Measurements from ENCODE around the gene PFKFB3. TPM values are rescaled to one million over a fixed set of nuclear protein-coding genes. Genes with fewer than 3 reads are reported as not detected.
"Not testable (repeated sequence)": the region's sequence is repeated elsewhere in the genome, so short reads cannot be mapped to it uniquely, and the experiment has no call there.

Gene PFKFB3
- total RNA-seq, 2 experiments from 2014 or later = 77.1 to 82.2 TPM

- no peak overlapping the region for H3K27ac Mint-ChIP-seq
- no peak overlapping the region for H3K4me3 Mint-ChIP-seq
- no peaks in the 10 kb centered on the region for H3K27me3 Mint-ChIP-seq
- POLR2A ChIA-PET = no interaction called here
- peaks cover 9% of the 10 kb centered on the region for H3K36me3 Mint-ChIP-seq (ENCODE audit: low read depth)
- peaks cover 43% of the 10 kb centered on the region for H3K4me1 Mint-ChIP-seq
- no peak for DNase-seq
- no peaks in the 10 kb centered on the region for H3K9me3 Mint-ChIP-seq
- CTCF ChIA-PET = interaction anchor here (4.3 kb wide), 1 partner anchor 9 kb away, joined by 17 read pairs; no protein-coding TSS in a partner anchor
Measured at GRCh38 chr10:6181249-6181648, 21.5 kb upstream of the PFKFB3 start.

- POLR2A ChIA-PET = no interaction called here
- CTCF ChIA-PET = interaction anchor here (0.6 to 4.3 kb wide), 6 partner anchors 10 to 96 kb away, joined by 3 to 17 read pairs (median 4); partner anchors contain the start of gene PFKFB3
- Mint-ChIP-seq H3K9me3 (no peaks in the 10 kb centered on the region), H3K36me3 (ENCODE audit: low read depth) (peaks cover 7% of the 10 kb centered on the region), H3K4me3 (no peak overlapping the region), H3K4me1 (peaks cover 44% of the 10 kb centered on the region), H3K27me3 (no peaks in the 10 kb centered on the region), H3K27ac (no peak overlapping the region)
- no peak for DNase-seq
Measured at GRCh38 chr10:6182454-6183098, 20.2 kb upstream of the PFKFB3 start.

- Mint-ChIP-seq H3K4me3 (no peak overlapping the region), H3K27ac (peak overlapping the region; percentile 73), H3K27me3 (no peaks in the 10 kb centered on the region), H3K4me1 (peaks cover 56% of the 10 kb centered on the region), H3K36me3 (ENCODE audit: low read depth) (peaks cover 6% of the 10 kb centered on the region), H3K9me3 (no peaks in the 10 kb centered on the region)
- POLR2A ChIA-PET = no interaction called here
- DNase-seq = no peak
- CTCF ChIA-PET = interaction anchor here (0.7 to 4.3 kb wide), 6 partner anchors 12 to 217 kb away, joined by 3 to 17 read pairs (median 4); partner anchors contain the start of gene PFKFB3
Measured at GRCh38 chr10:6185039-6185716, 17.6 kb upstream of the PFKFB3 start.

GRCh38 chr10:6186894-6187256 lies 15.9 kb upstream of the PFKFB3 start:
- H3K4me1 Mint-ChIP-seq = peaks cover 61% of the 10 kb centered on the region
- no peak overlapping the region for H3K4me3 Mint-ChIP-seq
- CTCF ChIA-PET = interaction anchor here (0.6 to 1.8 kb wide), 6 partner anchors 14 to 215 kb away, joined by 3 to 5 read pairs (median 4); partner anchors contain the start of gene PFKFB3
- H3K9me3 Mint-ChIP-seq = no peaks in the 10 kb centered on the region
- POLR2A ChIA-PET = no interaction called here
- no peak for DNase-seq
- no peak overlapping the region for H3K27ac Mint-ChIP-seq
- no peaks in the 10 kb centered on the region for H3K27me3 Mint-ChIP-seq
- H3K36me3 Mint-ChIP-seq (ENCODE audit: low read depth) = peaks cover 6% of the 10 kb centered on the region

- no peak overlapping the region for H3K27ac Mint-ChIP-seq
- no peaks in the 10 kb centered on the region for H3K9me3 Mint-ChIP-seq
- H3K4me3 Mint-ChIP-seq = no peak overlapping the region
- POLR2A ChIA-PET = no interaction called here
- H3K27me3 Mint-ChIP-seq = no peaks in the 10 kb centered on the region
- peaks cover 61% of the 10 kb centered on the region for H3K4me1 Mint-ChIP-seq
- no peak for DNase-seq
- CTCF ChIA-PET = interaction anchor here (0.6 to 1.4 kb wide), 5 partner anchors 14 to 215 kb away, joined by 3 to 5 read pairs (median 3); partner anchors contain the start of gene PFKFB3
- peaks cover 6% of the 10 kb centered on the region for H3K36me3 Mint-ChIP-seq (ENCODE audit: low read depth)
Measured at GRCh38 chr10:6187278-6187677, 15.5 kb upstream of the PFKFB3 start.

- H3K9me3 Mint-ChIP-seq; DNase-seq; H3K27me3 Mint-ChIP-seq; H3K4me3 Mint-ChIP-seq; H3K36me3 Mint-ChIP-seq (ENCODE audit: low read depth); POLR2A ChIA-PET; H3K27ac Mint-ChIP-seq: not testable (repeated sequence)
- H3K4me1 Mint-ChIP-seq = peaks cover 59% of the 10 kb centered on the region
- CTCF ChIA-PET = interaction anchor here (0.6 to 1.9 kb wide), 9 partner anchors 9 to 552 kb away, joined by 3 to 12 read pairs (median 3); partner anchors contain the start of gene PFKFB3
Measured at GRCh38 chr10:6190033-6190432, 12.7 kb upstream of the PFKFB3 start.

- ChIA-PET CTCF (interaction anchor here (1.2 to 2.0 kb wide), 3 partner anchors 12 to 18 kb away, joined by 3 to 5 read pairs (median 4); partner anchors contain the start of gene PFKFB3), POLR2A (no interaction called here)
- H3K4me3 Mint-ChIP-seq = no peak overlapping the region
- peaks cover 12% of the 10 kb centered on the region for H3K36me3 Mint-ChIP-seq (ENCODE audit: low read depth)
- H3K4me1 Mint-ChIP-seq = peaks cover 58% of the 10 kb centered on the region
- no peak overlapping the region for H3K27ac Mint-ChIP-seq
- no peaks in the 10 kb centered on the region for H3K27me3 Mint-ChIP-seq
- DNase-seq = no peak
- no peaks in the 10 kb centered on the region for H3K9me3 Mint-ChIP-seq
Measured at GRCh38 chr10:6191147-6191546, 11.6 kb upstream of the PFKFB3 start.

- Mint-ChIP-seq H3K4me1 (peaks cover 57% of the 10 kb centered on the region), H3K4me3 (no peak overlapping the region), H3K36me3 (ENCODE audit: low read depth) (peaks cover 12% of the 10 kb centered on the region), H3K27me3 (no peaks in the 10 kb centered on the region), H3K9me3 (no peaks in the 10 kb centered on the region), H3K27ac (no peak overlapping the region)
- CTCF ChIA-PET = interaction anchor here (0.6 to 2.0 kb wide), 3 partner anchors 11 to 18 kb away, joined by 3 to 5 read pairs (median 4); partner anchors contain the start of gene PFKFB3
- POLR2A ChIA-PET = no interaction called here
- no peak for DNase-seq
Measured at GRCh38 chr10:6191569-6191968, 11.2 kb upstream of the PFKFB3 start.

GRCh38 chr10:6193342-6193741 lies 9.4 kb upstream of the PFKFB3 start:
- Mint-ChIP-seq H3K36me3 (ENCODE audit: low read depth) (peaks cover 15% of the 10 kb centered on the region), H3K4me1 (peaks cover 45% of the 10 kb centered on the region)
- H3K4me3 Mint-ChIP-seq, H3K27ac Mint-ChIP-seq, CTCF ChIA-PET, H3K27me3 Mint-ChIP-seq, H3K9me3 Mint-ChIP-seq, DNase-seq, POLR2A ChIA-PET: not testable (repeated sequence)

- no peak for DNase-seq
- Mint-ChIP-seq H3K36me3 (ENCODE audit: low read depth) (peaks cover 18% of the 10 kb centered on the region), H3K4me1 (peaks cover 47% of the 10 kb centered on the region), H3K27ac (no peak overlapping the region), H3K9me3 (no peaks in the 10 kb centered on the region), H3K27me3 (no peaks in the 10 kb centered on the region), H3K4me3 (no peak overlapping the region)
- ChIA-PET POLR2A (no interaction called here), CTCF (interaction anchor here (1.1 to 1.4 kb wide), 2 partner anchors 8 to 207 kb away, joined by 4 to 5 read pairs; partner anchors contain the start of gene PFKFB3)
Measured at GRCh38 chr10:6194311-6194710, 8.4 kb upstream of the PFKFB3 start.

GRCh38 chr10:6195376-6195775 lies 7.4 kb upstream of the PFKFB3 start:
- no peak for DNase-seq
- peak overlapping the region; percentile 4 for H3K4me3 Mint-ChIP-seq
- POLR2A ChIA-PET = no interaction called here
- CTCF ChIA-PET = interaction anchor here (0.5 to 1.8 kb wide), 4 partner anchors 14 to 206 kb away, joined by 3 to 6 read pairs (median 4); no protein-coding TSS in a partner anchor
- peaks cover 16% of the 10 kb centered on the region for H3K36me3 Mint-ChIP-seq (ENCODE audit: low read depth)
- H3K27me3 Mint-ChIP-seq = no peaks in the 10 kb centered on the region
- H3K4me1 Mint-ChIP-seq = peaks cover 51% of the 10 kb centered on the region
- no peak overlapping the region for H3K27ac Mint-ChIP-seq
- H3K9me3 Mint-ChIP-seq = no peaks in the 10 kb centered on the region

- H3K4me1 Mint-ChIP-seq = peaks cover 48% of the 10 kb centered on the region
Measured at GRCh38 chr10:6195846-6196245, 6.9 kb upstream of the PFKFB3 start.

GRCh38 chr10:6196524-6196923 lies 6.2 kb upstream of the PFKFB3 start:
- H3K27me3 Mint-ChIP-seq, H3K9me3 Mint-ChIP-seq, POLR2A ChIA-PET, H3K4me3 Mint-ChIP-seq, H3K27ac Mint-ChIP-seq, DNase-seq: not testable (repeated sequence)
- Mint-ChIP-seq H3K4me1 (peaks cover 44% of the 10 kb centered on the region), H3K36me3 (ENCODE audit: low read depth) (peaks cover 14% of the 10 kb centered on the region)
- CTCF ChIA-PET = interaction anchor here (1.2 to 1.8 kb wide), 2 partner anchors 30 to 205 kb away, joined by 3 to 4 read pairs; no protein-coding TSS in a partner anchor

More at GRCh38 chr10:6195846-6196245, 6.9 kb upstream of the PFKFB3 start:
- no peak for DNase-seq
- Mint-ChIP-seq H3K4me3 (peak overlapping the region; percentile 4), H3K36me3 (ENCODE audit: low read depth) (peaks cover 16% of the 10 kb centered on the region), H3K9me3 (no peaks in the 10 kb centered on the region), H3K27me3 (no peaks in the 10 kb centered on the region), H3K27ac (no peak overlapping the region)
- ChIA-PET CTCF (interaction anchor here (0.7 to 1.8 kb wide), 3 partner anchors 22 to 205 kb away, joined by 3 to 6 read pairs (median 4); no protein-coding TSS in a partner anchor), POLR2A (no interaction called here)

All from activated CD4-positive, alpha-beta T cell treated with anti-CD3 and anti-CD28 coated beads, Interleukin-2, amount 10 ng/mL, durations not matched to agents 7 days and 5 days (primary cell).